Hepatocyte (in vitro differentiated cells): ENCODE data around the gene ERGIC1. TPM values are rescaled to one million over a fixed set of nuclear protein-coding genes. Genes with fewer than 3 reads are reported as not detected.
"Not testable (repeated sequence)": the region's sequence is repeated elsewhere in the genome, so short reads cannot be mapped to it uniquely, and the experiment has no call there.

Experiments
- DNase-seq: peaks from one replicate; pipeline ENCODE4 v3.0.0-alpha.2; 2016; ENCODE audit warnings: low spot score
- H2AFZ ChIP-seq: fragments of 200-600 bp; sonication (generic); 2 replicates; pipeline ENCODE4 v1.6.0; 2016; ENCODE audit warnings: antibody characterized with exemption, mild to moderate bottlenecking
- H3K27ac ChIP-seq: fragments of 200-600 bp; sonication (generic); 2 replicates; pipeline ENCODE4 v1.5.1; 2016; ENCODE audit warnings: mild to moderate bottlenecking
- H3K27me3 ChIP-seq: fragments of 200-600 bp; sonication (generic); 2 replicates; pipeline ENCODE4 v1.6.1; 2016
- H3K36me3 ChIP-seq: fragments of 200-600 bp; sonication (generic); replicated peaks from 2 replicates; pipeline ENCODE4 v1.5.1; 2016; ENCODE audit warnings: low read depth; ENCODE audit not compliant: insufficient read depth
- H3K4me1 ChIP-seq: fragments of 200-600 bp; sonication (generic); 2 replicates; pipeline ENCODE4 v1.5.1; 2016; ENCODE audit warnings: mild to moderate bottlenecking, moderate library complexity; ENCODE audit not compliant: insufficient read depth
- H3K4me2 ChIP-seq: fragments of 200-600 bp; sonication (generic); 2 replicates; pipeline ENCODE4 v1.6.0; 2016
- H3K4me3 ChIP-seq: fragments of 200-600 bp; sonication (generic); 2 replicates; pipeline ENCODE4 v1.5.1; 2016; ENCODE audit warnings: mild to moderate bottlenecking
- H3K79me2 ChIP-seq: fragments of 200-600 bp; sonication (generic); 2 replicates; pipeline ENCODE4 v1.6.0; 2017; ENCODE audit warnings: mild to moderate bottlenecking
- H3K9me2 ChIP-seq: fragments of 200-600 bp; sonication (generic); replicated peaks from 2 replicates; pipeline ENCODE4 v1.6.0; 2017; ENCODE audit warnings: mild to moderate bottlenecking; ENCODE audit not compliant: insufficient read depth
- H3K9me3 ChIP-seq: fragments of 200-600 bp; sonication (generic); 2 replicates; pipeline ENCODE4 v1.5.1; 2016; ENCODE audit warnings: low read depth, mild to moderate bottlenecking
- H4K20me1 ChIP-seq: fragments of 200-600 bp; sonication (generic); 2 replicates; pipeline ENCODE4 v1.6.0; 2016; ENCODE audit warnings: mild to moderate bottlenecking; ENCODE audit not compliant: insufficient read depth, poor library complexity, severe bottlenecking
- CTCF ChIP-seq: fragments of 200-600 bp; sonication (generic); IDR thresholded peaks from 2 replicates; pipeline ENCODE4 v1.5.1; 2016; ENCODE audit warnings: antibody characterized with exemption, mild to moderate bottlenecking; ENCODE audit not compliant: poor library complexity
- EZH2 ChIP-seq: fragments of 200-600 bp; sonication (generic); IDR thresholded peaks from 2 replicates; pipeline ENCODE4 v1.6.1; 2016; ENCODE audit warnings: antibody characterized with exemption, mild to moderate bottlenecking, borderline replicate concordance
- EZH2phosphoT487 ChIP-seq: fragments of 200-600 bp; sonication (generic); IDR thresholded peaks from one replicate; pipeline ENCODE4 v1.6.1; 2018; ENCODE audit warnings: antibody characterized with exemption, mild to moderate bottlenecking, low read depth, moderate library complexity; ENCODE audit not compliant: unreplicated experiment, severe bottlenecking
- WGBS: methylation state at CpG from one replicate; pipeline ENCODE4 v1.1.6; 2016; ENCODE audit warnings: low lambda C conversion rate; ENCODE audit errors: missing lambda C conversion rate; 5-methylcytosine and 5-hydroxymethylcytosine counted together
- polyA plus RNA-seq: library from polyadenylated mRNA; unstranded; fragments of >200 nt; fragmentation: Nextera tagmentation; extraction: Ambion mirVana; gene quantifications from 2 replicates; pipeline ENCODE4 v1.2.1, GENCODE V29; 2016
- total RNA-seq: library from RNA; depleted of rRNA; stranded (reverse); fragments of >200 nt; gene quantifications from 2 replicates; pipeline ENCODE4 v1.2.3, GENCODE V29; 2014

Gene ERGIC1
- total and polyA plus RNA-seq, 2 experiments from 2014 or later: 39.1 to 107 TPM

- TF ChIP-seq EZH2phosphoT487: no peak
- TF ChIP-seq EZH2: no peak
- TF ChIP-seq CTCF: no peak
- Histone ChIP-seq H2AFZ (peak overlapping the region; percentile 67), H3K4me3 (no peak overlapping the region), H3K36me3 (no peaks in the 10 kb centered on the region), H3K9me2 (no peaks in the 10 kb centered on the region), H3K4me1 (peaks cover 9% of the 10 kb centered on the region), H3K79me2 (no peaks in the 10 kb centered on the region), H3K27ac (peak overlapping the region; percentile 97), H3K9me3 (no peaks in the 10 kb centered on the region), H4K20me1 (no peaks in the 10 kb centered on the region), H3K27me3 (no peaks in the 10 kb centered on the region), H3K4me2 (peak overlapping the region; percentile 72)
- WGBS: 54% methylated on average over 24 of the region's 24 CpGs
- DNase-seq: peak; percentile 93
Measured at GRCh38 chr5:172806897-172807672, 27.0 kb upstream of the ERGIC1 start.

GRCh38 chr5:172807766-172808311, 26.2 kb upstream of the ERGIC1 start:
- H4K20me1 ChIP-seq: no peaks in the 10 kb centered on the region
- no peaks in the 10 kb centered on the region for H3K79me2 ChIP-seq
- H3K4me1 ChIP-seq: peaks cover 9% of the 10 kb centered on the region
- TF ChIP-seq EZH2 (no peak), EZH2phosphoT487 (no peak), CTCF (no peak)
- no peak for DNase-seq
- H3K9me2 ChIP-seq: no peaks in the 10 kb centered on the region
- no peaks in the 10 kb centered on the region for H3K36me3 ChIP-seq
- no peaks in the 10 kb centered on the region for H3K27me3 ChIP-seq
- H3K4me2 ChIP-seq: peak overlapping the region; percentile 72
- H3K27ac ChIP-seq: peak overlapping the region; percentile 93
- H2AFZ ChIP-seq: peak overlapping the region; percentile 36
- H3K4me3 ChIP-seq: no peak overlapping the region
- 89% methylated on average over 11 of the region's 11 CpGs for WGBS
- no peaks in the 10 kb centered on the region for H3K9me3 ChIP-seq

- DNase-seq: no peak
- no peak overlapping the region for H3K27ac ChIP-seq
- H4K20me1 ChIP-seq: no peaks in the 10 kb centered on the region
- no peaks in the 10 kb centered on the region for H3K27me3 ChIP-seq
- no peak for TF ChIP-seq CTCF
- no peak for TF ChIP-seq EZH2phosphoT487
- TF ChIP-seq EZH2: no peak
- peaks cover 9% of the 10 kb centered on the region for H3K4me1 ChIP-seq
- no peak overlapping the region for H3K4me3 ChIP-seq
- H3K9me2 ChIP-seq: no peaks in the 10 kb centered on the region
- no peak overlapping the region for H3K4me2 ChIP-seq
- no peak overlapping the region for H2AFZ ChIP-seq
- 100% methylated on average over 2 of the region's 2 CpGs for WGBS
- no peaks in the 10 kb centered on the region for H3K9me3 ChIP-seq
- H3K79me2 ChIP-seq: no peaks in the 10 kb centered on the region
- H3K36me3 ChIP-seq: no peaks in the 10 kb centered on the region
Measured at GRCh38 chr5:172809774-172810173, 24.3 kb upstream of the ERGIC1 start.

DNA sequence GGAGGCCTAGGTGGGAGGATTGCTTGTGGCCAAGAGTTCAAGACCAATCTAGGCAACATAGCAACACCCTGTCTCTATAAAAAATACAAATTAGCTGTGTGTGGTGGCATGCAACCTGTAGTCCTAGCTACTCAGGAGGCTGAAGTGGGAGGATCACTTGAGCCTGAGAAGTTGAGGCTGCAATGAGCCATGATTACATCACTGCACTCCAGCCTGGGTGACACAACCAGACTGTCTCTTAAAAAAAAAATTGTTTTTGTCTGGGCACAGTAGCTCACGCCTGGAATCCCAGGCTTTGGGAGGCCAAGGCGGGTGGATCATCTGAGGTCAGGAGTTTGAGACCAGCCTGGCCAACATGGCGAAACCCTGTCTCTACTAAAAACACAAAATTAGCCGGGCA, 23.1 kb upstream of the ERGIC1 start:
- H3K27me3 ChIP-seq, H3K9me2 ChIP-seq, H3K36me3 ChIP-seq, H3K4me1 ChIP-seq, H3K27ac ChIP-seq, H3K9me3 ChIP-seq, H3K4me3 ChIP-seq, H2AFZ ChIP-seq, H3K79me2 ChIP-seq, H3K4me2 ChIP-seq, H4K20me1 ChIP-seq, DNase-seq: not testable (repeated sequence)
- 96% methylated on average over 4 of the region's 4 CpGs for WGBS
